COR-L47 (cell line): ENCODE results near the gene ZNF322.

Experiments
- DNase-seq: peaks from one replicate; lab custom pipeline; 2025; lab: John Stamatoyannopoulos, UW

The ZNF322 gene

GRCh38 chr6:26613689-26614683 is 45.6 kb downstream of the ZNF322 start:
- DNase-seq = no peak

- DNase-seq = no peak
Observed at GRCh38 chr6:26613201-26613600, 46.3 kb downstream of the ZNF322 start.

- no peak for DNase-seq
Observed at GRCh38 chr6:26611599-26611998, 47.9 kb downstream of the ZNF322 start.

- DNase-seq = no peak
Observed at GRCh38 chr6:26609463-26609862, 50.1 kb downstream of the ZNF322 start.

- peak; percentile 46 for DNase-seq
Observed at GRCh38 chr6:26607434-26608230, 51.9 kb downstream of the ZNF322 start.

- no peak for DNase-seq
Observed at GRCh38 chr6:26604797-26605196, 54.7 kb downstream of the ZNF322 start.

- no peak for DNase-seq
Observed at GRCh38 chr6:26604026-26604425, 55.5 kb downstream of the ZNF322 start.

GRCh38 chr6:26602262-26602661 is 57.3 kb downstream of the ZNF322 start:
- no peak for DNase-seq

GRCh38 chr6:26600759-26601158 is 58.8 kb downstream of the ZNF322 start:
- no peak for DNase-seq

GRCh38 chr6:26599591-26599990 is 60.0 kb downstream of the ZNF322 start:
- no peak for DNase-seq

GRCh38 chr6:26599134-26599533 is 60.4 kb downstream of the ZNF322 start:
- no peak for DNase-seq

- DNase-seq = no peak
Observed at GRCh38 chr6:26598267-26598666, 61.3 kb downstream of the ZNF322 start.

GRCh38 chr6:26597821-26598220 is 61.7 kb downstream of the ZNF322 start:
- DNase-seq = no peak

GRCh38 chr6:26597389-26597766 is 62.2 kb downstream of the ZNF322 start:
- no peak for DNase-seq

- DNase-seq = peak; percentile 96
Observed at GRCh38 chr6:26596579-26597388, 62.8 kb downstream of the ZNF322 start, which contains the start of gene ABT1. TSS of gene ABT1 (plus strand) at chr6:26596953. CDS start at chr6:26596983, 30 bp downstream.

- peak; percentile 90 for DNase-seq
Observed at GRCh38 chr6:26595669-26596269, 63.8 kb downstream of the ZNF322 start.

- peak; percentile 23 for DNase-seq
Observed at GRCh38 chr6:26594730-26595632, 64.6 kb downstream of the ZNF322 start.

GRCh38 chr6:26594131-26594498 is 65.4 kb downstream of the ZNF322 start:
- DNase-seq = no peak

- no peak for DNase-seq
Observed at GRCh38 chr6:26593278-26594130, 66.0 kb downstream of the ZNF322 start.

- DNase-seq = no peak
Observed at GRCh38 chr6:26592649-26593048, 66.9 kb downstream of the ZNF322 start.
